NCI-H774 (cell line): ENCODE data around the gene MIER1.
"Not testable (repeated sequence)": the region's sequence is repeated elsewhere in the genome, so short reads cannot be mapped to it uniquely, and the experiment has no call there.

Source experiments
- DNase-seq: peaks from one replicate; lab custom pipeline; 2025; lab: John Stamatoyannopoulos, UW

Gene MIER1

GRCh38 chr1:66938613-66939012, 13.8 kb downstream of the MIER1 start:
- no peak for DNase-seq

DNA sequence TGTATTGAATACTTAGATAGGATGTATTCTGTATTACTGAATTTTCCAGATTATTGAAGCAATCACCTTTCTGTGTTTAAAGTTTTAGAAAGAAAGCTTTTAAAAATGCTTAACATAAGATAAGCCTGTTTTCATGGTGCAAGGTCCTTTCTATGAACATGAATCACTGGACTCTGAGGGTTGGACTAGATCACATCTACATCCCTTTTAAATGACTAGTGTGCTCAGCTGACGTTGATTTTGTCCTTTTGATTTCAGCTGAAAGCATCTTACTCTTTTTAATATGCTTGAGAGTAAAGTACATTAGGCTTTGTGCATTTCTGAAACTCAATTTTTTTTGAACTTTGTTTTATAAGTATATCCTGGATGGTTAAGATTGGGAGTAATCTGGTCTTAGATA, 16.2 kb downstream of the MIER1 start:
- no peak for DNase-seq

DNA sequence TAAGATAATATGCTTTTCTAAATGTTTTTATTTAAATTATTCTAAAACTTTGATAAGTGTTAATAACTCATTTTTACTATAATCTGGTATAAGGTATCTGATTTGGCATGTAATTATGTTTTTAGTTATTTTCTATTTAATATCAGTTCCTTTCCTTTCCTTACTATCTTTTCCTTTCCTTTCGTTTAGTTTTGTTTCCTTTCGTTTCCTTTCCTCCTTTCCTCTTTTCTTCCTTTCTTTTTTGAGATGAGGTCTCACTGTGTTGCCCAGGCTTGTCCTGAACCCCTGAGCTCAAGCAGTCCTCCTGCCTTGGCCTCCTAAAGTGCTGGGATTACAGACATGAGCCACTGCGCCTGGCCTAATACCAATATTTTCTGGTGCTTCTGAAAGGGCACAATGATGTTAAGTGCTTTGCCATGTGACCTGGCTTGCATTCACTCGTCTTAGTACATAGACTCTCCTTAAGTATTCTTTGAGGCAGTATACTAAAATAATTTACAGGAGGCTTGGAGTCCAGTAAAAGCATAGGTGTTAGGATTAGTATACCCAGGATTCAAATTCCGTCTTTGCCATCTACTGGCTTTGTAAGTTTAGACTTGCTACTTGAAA, 18.7 kb downstream of the MIER1 start:
- no peak for DNase-seq

DNA sequence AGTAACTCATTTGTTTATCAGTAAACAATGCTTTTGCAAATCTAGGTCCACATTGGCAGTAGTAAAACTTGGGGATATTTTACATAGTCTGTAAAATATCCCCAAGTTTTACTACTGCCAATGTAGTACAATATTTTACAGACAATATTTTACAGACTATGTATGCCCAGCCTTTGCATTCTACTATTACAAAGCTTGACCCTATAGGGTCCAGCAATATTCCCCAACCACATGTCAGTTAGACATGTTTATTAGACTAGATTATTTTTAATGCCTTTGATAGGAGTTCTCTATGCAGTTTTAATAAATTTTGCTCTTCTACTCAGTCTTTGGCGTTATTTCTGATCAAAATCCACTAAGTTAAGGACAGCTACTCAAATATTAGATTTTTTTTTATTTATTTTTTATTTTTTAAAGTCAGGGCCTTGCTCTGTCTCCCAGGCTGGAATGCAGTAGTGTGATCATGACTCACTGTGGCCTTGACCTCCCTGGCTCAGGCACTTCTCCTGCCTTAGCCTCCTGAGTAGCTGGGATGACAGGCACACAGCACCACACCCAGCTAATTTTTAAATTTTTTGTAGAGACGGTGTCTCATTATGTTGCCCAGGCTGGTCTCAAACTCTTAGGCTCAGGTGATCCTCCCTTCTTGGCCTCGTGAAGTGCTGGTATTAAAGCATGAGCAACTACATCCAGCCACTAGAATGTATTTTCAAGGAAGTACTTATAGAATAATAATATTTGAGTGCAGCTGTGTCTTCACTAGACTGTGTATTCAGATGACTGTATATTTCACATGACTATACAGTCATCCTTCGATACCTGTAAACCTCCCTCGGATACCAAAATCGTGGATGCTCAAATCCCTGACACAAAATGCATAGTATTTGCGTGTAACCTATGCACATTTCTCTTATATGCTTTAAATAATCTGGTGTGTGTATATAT, 19.8 kb downstream of the MIER1 start:
- DNase-seq, result no peak

DNA sequence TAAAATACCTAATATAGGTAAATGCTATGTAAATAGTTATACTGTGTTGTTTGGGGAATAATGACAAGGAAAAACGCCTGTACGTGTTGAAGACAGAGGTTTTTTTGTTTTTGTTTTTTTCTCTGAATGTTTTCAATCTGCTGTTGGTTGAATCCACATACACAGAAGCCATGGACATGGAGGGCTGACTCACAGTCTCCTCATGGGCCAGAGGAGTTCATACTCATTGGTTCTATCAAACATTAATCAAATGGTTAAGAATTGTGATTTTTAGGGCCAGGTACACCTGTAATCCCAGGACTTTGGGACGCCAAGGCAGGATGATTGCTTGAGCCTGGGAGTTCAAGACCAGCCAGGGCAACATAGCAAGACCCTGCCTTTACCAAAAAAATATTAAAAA, 20.5 kb downstream of the MIER1 start:
- no peak for DNase-seq

DNA sequence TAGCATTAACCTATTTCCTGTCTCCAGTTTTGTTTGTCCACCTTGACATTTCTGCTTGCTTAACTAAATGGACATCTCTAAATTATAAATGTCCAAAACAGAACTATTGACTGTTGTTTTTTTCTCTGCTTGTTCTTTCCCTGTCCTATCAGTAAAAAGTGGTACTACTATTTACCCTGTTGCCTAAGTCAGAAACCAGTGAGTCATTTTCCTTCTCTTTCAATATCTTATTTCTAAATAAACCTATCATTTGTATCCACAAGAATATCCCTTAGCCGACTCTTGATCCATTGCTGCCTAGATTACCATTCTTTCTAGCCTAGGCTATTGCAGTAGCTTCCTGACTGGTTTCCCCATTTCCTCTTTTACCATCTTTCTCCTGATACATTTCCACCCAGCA, 22.5 kb downstream of the MIER1 start:
- DNase-seq, result no peak

DNA sequence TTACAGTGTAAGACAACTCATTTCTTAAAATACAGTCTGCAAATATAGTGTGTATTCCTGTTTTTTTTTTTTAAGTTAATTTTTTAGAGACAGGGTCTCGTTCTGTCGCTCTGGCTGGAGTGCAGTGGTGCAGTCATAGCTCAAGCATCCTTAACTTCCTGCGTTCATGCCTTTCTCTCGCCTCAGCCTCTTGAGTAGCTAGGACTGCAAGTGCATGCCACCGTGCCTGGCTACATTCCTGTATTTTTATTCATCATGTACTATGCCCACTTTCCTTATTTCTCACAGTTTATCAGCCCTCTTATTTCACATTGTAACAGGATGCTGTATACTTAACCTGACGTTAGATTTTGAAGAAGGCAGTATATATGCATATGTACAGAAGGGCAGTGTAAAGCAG, 26.7 kb downstream of the MIER1 start:
- DNase-seq, result no peak

GRCh38 chr1:66954208-66954607, 29.4 kb downstream of the MIER1 start:
- DNase-seq, result no peak

- no peak for DNase-seq
Measured at GRCh38 chr1:66957938-66958337, 33.1 kb downstream of the MIER1 start.

DNA sequence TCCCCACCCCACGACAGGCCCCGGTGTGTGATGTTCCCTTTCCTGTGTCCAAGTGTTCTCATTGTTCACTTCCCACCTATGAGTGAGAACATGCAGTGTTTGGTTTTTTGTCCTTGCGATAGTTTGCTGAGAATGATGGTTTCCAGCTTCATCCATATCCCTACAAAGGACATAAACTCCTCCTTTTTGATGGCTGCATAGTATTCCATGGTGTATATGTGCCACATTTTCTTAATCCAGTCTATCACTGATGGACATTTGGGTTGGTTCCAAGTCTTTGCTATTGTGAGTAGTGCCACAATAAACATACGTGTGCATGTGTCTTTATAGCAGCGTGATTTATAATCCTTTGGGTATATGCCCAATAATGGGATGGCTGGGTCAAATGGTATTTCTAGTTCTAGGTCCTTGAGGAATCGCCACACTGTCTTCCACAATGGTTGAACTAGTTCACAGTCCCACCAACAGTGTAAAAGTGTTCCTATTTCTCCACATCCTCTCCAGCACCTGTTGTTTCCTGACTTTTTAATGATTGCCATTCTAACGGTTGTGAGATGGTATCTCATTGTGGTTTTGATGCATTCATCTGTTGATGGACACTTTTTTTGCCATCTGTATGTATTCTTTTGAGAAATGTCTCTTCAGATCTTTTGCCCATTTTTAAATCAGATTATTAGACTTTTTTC, 41.5 kb downstream of the MIER1 start:
- DNase-seq, result not testable (repeated sequence)

GRCh38 chr1:66968574-66968973, 43.8 kb downstream of the MIER1 start:
- DNase-seq, result no peak

DNA sequence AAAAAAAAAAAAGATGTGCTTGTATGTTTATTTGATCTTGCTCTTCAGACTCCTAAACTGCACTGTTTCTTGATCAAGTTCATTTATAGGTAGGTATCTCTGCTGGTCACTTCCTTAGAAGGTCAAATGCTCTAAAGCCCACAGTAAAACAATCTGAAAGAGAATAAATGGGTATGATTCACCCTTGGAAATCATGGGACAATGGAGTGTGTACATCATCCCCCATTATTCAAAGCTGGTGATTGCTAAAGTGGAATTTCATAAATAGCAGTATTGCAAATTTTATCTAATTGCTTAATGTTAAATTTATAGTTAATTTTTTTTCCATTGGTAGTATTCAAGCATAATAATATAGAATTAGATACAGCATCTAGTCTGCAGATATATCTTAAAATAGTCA, 53.4 kb downstream of the MIER1 start:
- DNase-seq, result no peak

DNA sequence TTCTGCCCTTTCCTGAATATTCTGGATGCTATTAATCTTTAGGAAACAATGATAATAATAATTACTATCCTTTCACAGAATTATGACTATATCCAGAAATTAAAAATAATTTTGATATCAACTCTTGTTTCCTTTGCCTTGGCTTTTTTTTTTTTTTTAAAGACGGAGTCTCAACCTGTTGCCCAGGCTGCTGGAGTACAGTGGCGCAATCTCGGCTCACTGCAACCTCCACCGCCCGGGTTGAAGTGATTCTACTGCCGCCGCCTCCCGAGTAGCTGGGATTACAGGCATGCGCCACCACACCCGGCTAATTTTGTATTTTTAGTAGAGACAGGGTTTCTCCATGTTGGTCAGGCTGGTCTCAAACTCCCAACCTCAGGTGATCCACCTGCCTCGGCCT, 54.8 kb downstream of the MIER1 start:
- not testable (repeated sequence) for DNase-seq

DNA sequence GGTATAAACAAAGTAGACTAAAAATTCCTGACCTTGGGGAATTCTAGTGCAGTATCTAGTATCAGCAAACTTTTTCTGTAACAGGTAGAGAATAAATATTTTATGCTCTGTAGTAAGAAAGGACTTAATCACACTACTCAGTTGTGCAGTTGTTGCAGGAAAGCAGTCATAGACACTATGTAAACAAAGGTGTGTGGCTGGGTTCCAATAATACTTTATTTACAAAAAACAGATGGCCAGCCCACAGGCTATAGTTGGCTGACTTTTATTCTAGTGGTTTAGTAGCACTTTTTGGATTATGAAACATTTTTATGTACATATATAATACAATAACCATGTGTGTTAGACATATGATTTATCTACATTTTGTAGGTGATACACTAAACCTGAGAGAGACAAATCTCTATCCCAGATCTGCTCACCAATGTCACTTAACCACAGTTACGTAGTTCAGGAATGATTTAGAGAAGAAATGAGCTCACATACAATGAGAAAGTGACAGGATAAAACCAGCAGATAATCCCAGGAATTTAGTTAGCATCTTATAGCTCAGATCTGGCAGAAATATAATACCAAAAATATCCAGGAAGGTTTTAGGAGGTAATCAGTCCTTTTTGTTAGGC, 56.1 kb downstream of the MIER1 start:
- DNase-seq, result peak; percentile 52

DNA sequence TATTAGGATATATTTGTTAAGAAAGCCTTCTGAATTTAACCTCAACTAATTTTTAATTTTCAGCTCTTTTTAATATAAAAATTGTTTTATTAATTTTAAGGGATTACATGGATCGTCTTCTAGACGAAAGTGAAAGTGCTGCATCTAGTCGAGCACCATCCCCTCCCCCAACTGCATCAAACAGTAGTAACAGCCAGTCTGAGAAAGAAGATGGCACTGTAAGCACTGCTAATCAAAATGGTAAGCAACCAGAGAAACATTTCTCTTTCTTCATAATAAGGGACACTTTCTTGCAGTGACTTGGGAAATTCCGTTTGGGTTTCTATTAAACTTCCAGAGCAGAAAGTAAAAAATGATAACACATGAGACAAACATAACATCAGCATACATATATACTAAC, 56.9 kb downstream of the MIER1 start:
- no peak for DNase-seq

GRCh38 chr1:66982561-66983260, 57.9 kb downstream of the MIER1 start:
- DNase-seq, result no peak

DNA sequence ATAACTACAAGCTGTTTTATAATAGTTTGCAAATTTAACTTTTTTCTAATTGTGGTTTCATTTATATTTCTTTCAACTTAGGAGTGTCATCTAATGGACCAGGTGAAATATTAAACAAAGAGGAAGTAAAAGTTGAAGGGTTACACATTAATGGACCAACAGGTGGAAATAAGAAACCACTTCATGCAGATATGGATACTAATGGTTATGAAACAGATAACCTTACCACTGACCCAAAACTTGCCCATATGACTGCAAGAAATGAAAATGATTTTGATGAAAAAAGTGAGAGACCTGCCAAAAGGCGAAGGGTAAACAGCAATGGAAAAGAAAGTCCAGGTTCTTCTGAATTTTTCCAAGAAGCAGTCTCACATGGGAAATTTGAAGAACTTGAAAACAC, 59.7 kb downstream of the MIER1 start:
- no peak for DNase-seq

DNA sequence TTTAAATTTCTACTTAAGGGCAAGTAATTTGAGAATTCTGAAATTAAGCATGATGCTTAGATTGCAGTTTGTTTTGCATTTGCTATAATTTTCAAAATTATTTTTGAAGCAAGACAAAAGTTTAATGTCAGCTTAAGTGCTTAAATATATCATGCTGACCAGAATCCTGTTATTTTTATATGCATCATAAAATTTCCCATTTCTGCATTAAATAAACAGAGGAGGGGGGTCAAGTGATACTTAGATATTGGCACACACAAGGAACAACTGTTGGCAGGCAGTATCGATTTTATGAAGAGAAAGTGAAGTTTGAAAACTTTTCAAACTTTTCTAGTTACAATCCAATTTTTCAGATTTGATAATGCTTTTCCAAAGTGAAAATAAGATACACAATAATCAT, 61.0 kb downstream of the MIER1 start:
- no peak for DNase-seq

GRCh38 chr1:66993076-66993475, 68.3 kb downstream of the MIER1 start:
- DNase-seq, result no peak

- DNase-seq, result peak; percentile 75
Measured at GRCh38 chr1:66996018-66996682, 71.4 kb downstream of the MIER1 start.

DNA sequence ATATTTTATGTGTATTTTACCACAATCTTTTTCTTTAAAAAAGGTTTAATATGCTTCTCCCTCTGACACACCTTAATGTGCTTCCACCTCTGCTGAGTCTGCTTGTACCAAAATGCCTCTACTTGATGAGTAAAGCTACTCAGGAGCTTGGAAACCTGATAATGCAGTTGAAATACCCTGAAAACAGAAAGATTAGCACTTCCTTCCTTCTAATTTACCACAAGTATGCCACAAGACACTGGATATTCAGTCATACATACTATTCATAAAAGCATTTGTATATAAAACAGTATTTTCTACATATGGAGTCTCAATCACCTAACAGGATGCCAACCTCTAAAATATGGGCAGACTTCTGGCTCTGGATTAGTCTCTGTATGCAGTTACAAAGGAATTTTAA, 74.2 kb downstream of the MIER1 start:
- DNase-seq, result no peak
